ENCODE measurements around the gene POU2F3. TPM values are rescaled to one million over a fixed set of nuclear protein-coding genes. Genes with fewer than 3 reads are reported as not detected.

Gene POU2F3
- total and polyA plus RNA-seq, 2 of the 13 experiments (the other 11 are each of a cell fraction or from before 2014, with no cell fraction given): not detected

GRCh38 chr11:120203626-120204025, 36.3 kb upstream of the POU2F3 start:
- ChIA-PET POLR2A (interaction anchor here (2.3 kb wide), 1 partner anchor 19 kb away, joined by 6 read pairs; no protein-coding TSS in a partner anchor), CTCF (ENCODE audit: low intra/inter-chr PET ratio, low total read pairs) (no interaction called here)
- intact Hi-C loops (cut with micrococcal nuclease; ENCODE audit: unreplicated experiment): no loop called here
- BruUV-seq (replicated peaks): no TSS peak
- in situ Hi-C loops (cut with HindIII; ENCODE audit: extremely low pct_ligation_motif_present, low pct_unique_long_range_greater_than_20kb): no loop called here
- ATAC-seq (no peak), DNase-seq (ENCODE audit: low spot score) (no peak), FAIRE-seq (no peak)
- H3K36me3 ChIP-seq (replicated peaks in 1 of 2; ENCODE audit: control insufficient read depth in 1 of 2, insufficient read depth in 2 of 2, low read length in 2 of 2): no peaks in the 10 kb centered on the region
- no peak overlapping the region for H3K4me2 ChIP-seq (ENCODE audit: low read depth, low read length)
- TF ChIP-seq SPEN (CRISPR knock-in tag; IDR thresholded peaks at IDR 0.05; ENCODE audit: low read depth): no peak
- no peak for TF ChIP-seq E2F2 (CRISPR knock-in tag; IDR thresholded peaks at IDR 0.05; ENCODE audit: borderline replicate concordance)
- TF ChIP-seq TERF1 (CRISPR knock-in tag; IDR thresholded peaks at IDR 0.05): no peak
- WGBS (ENCODE audit: low lambda C conversion rate): 100% methylated on average over 4 of the region's 4 CpGs
- H3K9ac ChIP-seq (ENCODE audit: insufficient read depth, low read depth, low read length): no peak overlapping the region
- H3K4me1 ChIP-seq (ENCODE audit: insufficient read depth, low read length): peaks cover 87% of the 10 kb centered on the region
- no peaks in the 10 kb centered on the region for H3K79me2 ChIP-seq (ENCODE audit: insufficient read depth, low read length)
- no peak overlapping the region for H3K27ac ChIP-seq (ENCODE audit: extremely low read length, insufficient read depth, low read length)
- no peaks in the 10 kb centered on the region for H4K20me1 ChIP-seq (ENCODE audit: insufficient read depth, low read length)
- H2AFZ ChIP-seq (ENCODE audit: low read length): no peak overlapping the region
- no peaks in the 10 kb centered on the region for H3K9me3 ChIP-seq (ENCODE audit: low read length)
- H3K4me3 ChIP-seq (replicated peaks in 1 of 3; ENCODE audit: insufficient read depth in 1 of 3, low read depth in 2 of 3, low read length in 3 of 3): no peak overlapping the region
- no peaks in the 10 kb centered on the region for H3K27me3 ChIP-seq (ENCODE audit: control insufficient read depth in 1 of 2, insufficient read depth in 2 of 2, low read length in 2 of 2)

DNA sequence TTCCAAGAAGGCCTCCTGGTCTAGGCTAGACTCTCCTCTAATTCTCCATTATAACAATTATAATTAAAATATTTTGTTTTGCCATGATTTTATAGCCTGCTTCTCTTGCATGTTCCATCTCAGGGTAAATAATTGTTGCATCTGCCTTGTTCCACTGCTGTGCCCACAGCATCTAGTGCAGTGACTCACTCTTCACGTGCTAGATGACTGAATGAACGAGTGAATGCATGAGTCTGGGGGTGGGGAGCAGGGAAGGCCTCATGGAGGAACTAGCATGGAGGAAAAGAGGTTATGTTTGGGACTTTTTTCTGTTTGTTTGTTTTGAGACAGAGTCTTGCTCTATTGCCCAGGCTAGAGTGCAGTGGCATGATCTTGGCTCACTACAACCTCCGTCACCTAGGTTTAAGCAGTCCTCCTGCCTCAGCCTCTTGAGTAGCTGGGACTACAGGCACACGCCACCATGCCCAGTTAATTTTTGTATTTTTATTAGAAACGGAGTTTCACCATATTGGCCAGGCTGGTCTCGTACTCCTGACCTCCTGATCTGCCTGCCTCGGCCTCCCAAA, 34.3 kb upstream of the POU2F3 start:
- H3K9ac ChIP-seq (ENCODE audit: insufficient read depth, low read depth, low read length): no peak overlapping the region
- ATAC-seq: no peak
- ChIA-PET POLR2A (interaction anchor here (1.8 to 5.4 kb wide), 2 partner anchors 13 to 20 kb away, joined by 4 to 92 read pairs; no protein-coding TSS in a partner anchor), CTCF (ENCODE audit: low intra/inter-chr PET ratio, low total read pairs) (no interaction called here)
- H3K36me3 ChIP-seq (replicated peaks in 1 of 2; ENCODE audit: control insufficient read depth in 1 of 2, insufficient read depth in 2 of 2, low read length in 2 of 2): no peaks in the 10 kb centered on the region
- no TSS peak for BruUV-seq (replicated peaks)
- in situ Hi-C loops (cut with HindIII; ENCODE audit: extremely low pct_ligation_motif_present, low pct_unique_long_range_greater_than_20kb): no loop called here
- no peak for DNase-seq (ENCODE audit: low spot score)
- FAIRE-seq: no peak
- WGBS (ENCODE audit: low lambda C conversion rate): 96% methylated on average over 7 of the region's 7 CpGs
- no peaks in the 10 kb centered on the region for H4K20me1 ChIP-seq (ENCODE audit: insufficient read depth, low read length)
- no peak overlapping the region for H3K4me2 ChIP-seq (ENCODE audit: low read depth, low read length)
- peaks cover 85% of the 10 kb centered on the region for H3K4me1 ChIP-seq (ENCODE audit: insufficient read depth, low read length)
- H3K27me3 ChIP-seq (ENCODE audit: control insufficient read depth in 1 of 2, insufficient read depth in 2 of 2, low read length in 2 of 2): no peaks in the 10 kb centered on the region
- intact Hi-C loops (cut with micrococcal nuclease; ENCODE audit: unreplicated experiment): no loop called here
- no peak overlapping the region for H2AFZ ChIP-seq (ENCODE audit: low read length)
- no peaks in the 10 kb centered on the region for H3K9me3 ChIP-seq (ENCODE audit: low read length)
- no peak for TF ChIP-seq IRF2 (CRISPR knock-in tag; IDR thresholded peaks at IDR 0.05)
- no peak for TF ChIP-seq ZNF331 (CRISPR knock-in tag; IDR thresholded peaks at IDR 0.05)
- 0 out of 2 replicates have a peak, but pooled peaks have one; percentile 27 for TF ChIP-seq ZNF24 (IDR thresholded peaks at IDR 0.05)
- no peak for TF ChIP-seq CHD2 (IDR thresholded peaks at IDR 0.05; ENCODE audit: low read depth, low read length)
- peak; percentile 56 for TF ChIP-seq FOSL2 (CRISPR knock-in tag; IDR thresholded peaks at IDR 0.05)
- no peak for TF ChIP-seq KAT2B (IDR thresholded peaks at IDR 0.05; ENCODE audit: borderline replicate concordance, low read depth, low read length)
- no peak for TF ChIP-seq ZC3H4 (CRISPR knock-in tag; IDR thresholded peaks at IDR 0.05; ENCODE audit: borderline replicate concordance)
- TF ChIP-seq ZNF121 (CRISPR knock-in tag; IDR thresholded peaks at IDR 0.05): peak; percentile 57; the same call in 1 of the 2 replicates
- H3K4me3 ChIP-seq (replicated peaks in 1 of 3; ENCODE audit: insufficient read depth in 1 of 3, low read depth in 2 of 3, low read length in 3 of 3): no peak overlapping the region
- no peaks in the 10 kb centered on the region for H3K79me2 ChIP-seq (ENCODE audit: insufficient read depth, low read length)
- no peak overlapping the region for H3K27ac ChIP-seq (ENCODE audit: extremely low read length, insufficient read depth, low read length)
